MM.1S (cell line): ENCODE results near the gene SMAP1.

Source experiments
- DNase-seq: peaks from one replicate; pipeline ENCODE4 v3.0.0-alpha.2; 2015
- H2AFZ ChIP-seq: fragments of 300-600 bp; sonication (generic); 2 replicates; pipeline ENCODE4 v1.6.0; 2016; ENCODE audit warnings: antibody characterized with exemption, low read length
- H3F3A ChIP-seq: fragments of 300-600 bp; sonication (generic); 2 replicates; pipeline ENCODE4 v1.6.1; 2016; ENCODE audit warnings: mild to moderate bottlenecking, antibody characterized with exemption, low read length, moderate library complexity, mixed read lengths; ENCODE audit not compliant: insufficient read depth
- H3K27ac ChIP-seq: fragments of 300-600 bp; sonication (generic); 2 replicates; pipeline ENCODE4 v1.5.1; 2016; ENCODE audit warnings: mild to moderate bottlenecking, low read length
- H3K27me3 ChIP-seq: fragments of 300-600 bp; sonication (generic); replicated peaks from 2 replicates; pipeline ENCODE4 v1.6.0; 2016; ENCODE audit warnings: low read length; ENCODE audit not compliant: insufficient read depth
- H3K36me3 ChIP-seq: fragments of 300-600 bp; sonication (generic); replicated peaks from 2 replicates; pipeline ENCODE4 v1.6.1; 2016; ENCODE audit warnings: mild to moderate bottlenecking, low read length, mixed read lengths; ENCODE audit not compliant: insufficient read depth
- H3K4me1 ChIP-seq: fragments of 300-600 bp; sonication (generic); 2 replicates; pipeline ENCODE4 v1.6.1; 2016; ENCODE audit warnings: low read length, mixed read lengths
- H3K4me2 ChIP-seq: fragments of 300-600 bp; sonication (generic); 2 replicates; pipeline ENCODE4 v1.6.0; 2016; ENCODE audit warnings: low read depth, low read length
- H3K4me3 ChIP-seq: fragments of 300-600 bp; sonication (generic); 2 replicates; pipeline ENCODE4 v1.5.1; 2016; ENCODE audit warnings: low read length, mixed read lengths
- H3K79me2 ChIP-seq: fragments of 300-600 bp; sonication (generic); 2 replicates; pipeline ENCODE4 v1.6.1; 2016; ENCODE audit warnings: mixed run types, low read length, mixed read lengths
- H3K9ac ChIP-seq: fragments of 300-600 bp; sonication (generic); 2 replicates; pipeline ENCODE4 v1.6.1; 2016; ENCODE audit warnings: low read length, mixed read lengths
- H3K9me2 ChIP-seq: fragments of 300-600 bp; sonication (generic); replicated peaks from 2 replicates; pipeline ENCODE4 v1.6.1; 2016; ENCODE audit warnings: mild to moderate bottlenecking, low read length, mixed read lengths; ENCODE audit not compliant: insufficient read depth
- H3K9me3 ChIP-seq: fragments of 300-600 bp; sonication (generic); replicated peaks from 2 replicates; pipeline ENCODE4 v1.6.1; 2016; ENCODE audit warnings: mild to moderate bottlenecking, low read length, mixed read lengths; ENCODE audit not compliant: insufficient read depth
- H4K20me1 ChIP-seq: fragments of 300-600 bp; sonication (generic); 2 replicates; pipeline ENCODE4 v1.6.1; 2016; ENCODE audit warnings: mild to moderate bottlenecking, low read length, moderate library complexity, mixed read lengths; ENCODE audit not compliant: insufficient read depth
- CTCF ChIP-seq: fragments of 300-600 bp; sonication (generic); IDR thresholded peaks from 2 replicates; pipeline ENCODE4 v1.5.1; 2016; ENCODE audit warnings: antibody characterized with exemption, low read length, mixed read lengths
- EZH2 ChIP-seq: fragments of 300-600 bp; sonication (generic); optimal IDR thresholded peaks from 2 replicates; pipeline ENCODE3; 2017; ENCODE audit warnings: low read depth, mild to moderate bottlenecking, antibody characterized with exemption, low read length, mixed read lengths
- EZH2phosphoT487 ChIP-seq: fragments of 300-600 bp; sonication (generic); IDR thresholded peaks from 2 replicates; pipeline ENCODE4 v1.6.1; 2018; ENCODE audit warnings: antibody characterized with exemption, low read length

The SMAP1 gene

DNA sequence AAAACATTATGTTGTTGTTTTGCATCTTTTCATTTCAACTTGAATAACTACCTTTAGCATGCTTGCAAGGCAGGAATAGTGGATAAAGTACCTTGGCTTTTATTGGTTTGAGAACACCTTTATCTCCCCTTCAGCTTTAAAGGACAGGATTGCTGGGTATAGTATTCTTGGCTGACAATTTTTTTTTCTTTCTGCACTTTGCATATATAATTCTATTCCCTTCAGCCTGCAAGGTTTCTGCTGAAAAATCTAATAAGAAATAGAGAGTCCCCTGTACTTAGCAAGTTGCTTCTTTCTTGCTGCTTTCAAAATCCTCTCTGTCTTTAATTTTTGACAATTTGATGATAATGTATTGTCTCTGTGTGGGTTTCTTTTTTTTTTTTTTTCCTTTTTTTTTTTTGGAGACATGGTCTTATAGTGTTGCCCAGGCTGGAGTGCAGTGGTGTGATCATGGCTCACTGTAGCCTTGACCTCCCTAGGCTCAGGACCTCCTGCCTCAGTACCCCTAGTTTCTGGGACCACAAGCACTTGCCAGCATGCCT, 47.1 kb downstream of the SMAP1 start:
- DNase-seq, result no peak
- no peaks in the 10 kb centered on the region for H3K36me3 ChIP-seq
- no peaks in the 10 kb centered on the region for H4K20me1 ChIP-seq
- H3K4me3 ChIP-seq, result no peak overlapping the region
- peaks cover 8% of the 10 kb centered on the region; the same call in 1 of the 2 replicates for H3K4me1 ChIP-seq
- H2AFZ ChIP-seq, result no peak overlapping the region
- peaks cover 59% of the 10 kb centered on the region for H3K79me2 ChIP-seq
- no peak overlapping the region for H3K4me2 ChIP-seq
- TF ChIP-seq EZH2 (no peak), CTCF (no peak), EZH2phosphoT487 (no peak)
- H3K9ac ChIP-seq, result no peak overlapping the region
- H3K9me3 ChIP-seq, result no peaks in the 10 kb centered on the region
- no peaks in the 10 kb centered on the region for H3K9me2 ChIP-seq
- no peaks in the 10 kb centered on the region; the same call in 1 of the 2 replicates for H3F3A ChIP-seq
- no peaks in the 10 kb centered on the region for H3K27me3 ChIP-seq
- H3K27ac ChIP-seq, result no peak overlapping the region

DNA sequence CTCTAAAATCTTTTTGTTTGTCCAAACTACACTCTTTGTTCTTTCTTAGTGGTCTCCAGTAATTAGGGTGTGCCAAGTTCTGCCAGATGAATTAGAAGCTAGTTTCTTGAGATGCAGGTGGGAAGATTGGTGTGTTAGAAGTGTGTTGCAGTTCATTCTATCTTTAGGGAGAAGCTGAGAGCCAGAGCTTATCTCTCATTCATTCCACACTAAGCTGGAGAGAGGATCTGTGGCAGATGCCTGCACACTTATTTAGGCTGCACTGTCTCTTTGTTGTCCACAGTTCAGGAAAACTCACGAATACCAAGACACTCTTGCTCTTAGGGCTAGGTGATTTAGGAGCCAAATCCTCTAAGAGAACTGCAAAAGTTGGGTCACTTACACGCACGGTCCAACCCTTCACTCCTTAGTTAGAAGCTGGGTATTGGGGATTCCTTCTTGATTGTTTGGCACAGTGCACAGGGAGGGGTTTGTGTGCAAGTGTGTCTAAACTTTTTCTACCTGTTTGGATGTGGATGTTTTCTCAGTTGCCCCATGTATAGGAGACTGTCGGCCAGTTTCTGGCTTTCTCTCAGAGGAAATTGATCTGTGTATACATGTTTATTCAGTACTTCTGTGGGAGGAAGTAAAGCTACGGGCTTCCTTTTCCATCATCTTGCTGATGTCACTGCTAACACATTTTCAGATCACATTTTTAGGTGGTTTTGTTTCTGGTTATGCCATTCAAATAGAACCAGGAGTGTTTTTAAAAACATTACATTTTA, 49.5 kb downstream of the SMAP1 start:
- no peak overlapping the region for H3K9ac ChIP-seq
- H3K27ac ChIP-seq, result peak overlapping the region; percentile 9; the same call in 1 of the 2 replicates
- no peaks in the 10 kb centered on the region for H3K9me2 ChIP-seq
- H3K36me3 ChIP-seq, result no peaks in the 10 kb centered on the region
- H3K9me3 ChIP-seq, result no peaks in the 10 kb centered on the region
- H3K27me3 ChIP-seq, result no peaks in the 10 kb centered on the region
- H3K4me1 ChIP-seq, result peaks cover 8% of the 10 kb centered on the region; the same call in 1 of the 2 replicates
- H4K20me1 ChIP-seq, result no peaks in the 10 kb centered on the region
- H3K79me2 ChIP-seq, result peaks cover 45% of the 10 kb centered on the region
- H2AFZ ChIP-seq, result no peak overlapping the region
- TF ChIP-seq EZH2, result no peak
- TF ChIP-seq EZH2phosphoT487, result no peak
- TF ChIP-seq CTCF, result no peak
- H3K4me3 ChIP-seq, result no peak overlapping the region
- no peak overlapping the region for H3K4me2 ChIP-seq
- no peaks in the 10 kb centered on the region; the same call in 1 of the 2 replicates for H3F3A ChIP-seq
- no peak for DNase-seq

GRCh38 chr6:70724524-70724923, 56.8 kb downstream of the SMAP1 start:
- no peaks in the 10 kb centered on the region for H3K27me3 ChIP-seq
- no peaks in the 10 kb centered on the region for H3K9me2 ChIP-seq
- no peaks in the 10 kb centered on the region for H3K36me3 ChIP-seq
- DNase-seq, result no peak
- no peaks in the 10 kb centered on the region for H4K20me1 ChIP-seq
- no peak overlapping the region for H3K4me2 ChIP-seq
- peaks cover 13% of the 10 kb centered on the region; the same call in 1 of the 2 replicates for H3K79me2 ChIP-seq
- H3K4me1 ChIP-seq, result peaks cover 6% of the 10 kb centered on the region
- no peak overlapping the region for H2AFZ ChIP-seq
- TF ChIP-seq EZH2phosphoT487, result no peak
- TF ChIP-seq CTCF, result no peak
- no peak for TF ChIP-seq EZH2
- H3K9me3 ChIP-seq, result no peaks in the 10 kb centered on the region
- H3K9ac ChIP-seq, result no peak overlapping the region
- no peak overlapping the region for H3K4me3 ChIP-seq
- H3K27ac ChIP-seq, result no peak overlapping the region
- H3F3A ChIP-seq, result no peaks in the 10 kb centered on the region
